ENCODE results near the gene TLE3. TPM values are rescaled to one million over a fixed set of nuclear protein-coding genes. Genes with fewer than 3 reads are reported as not detected.

The TLE3 gene
- total RNA-seq, 1 donor from 2014 or later: 63.7 TPM

DNA sequence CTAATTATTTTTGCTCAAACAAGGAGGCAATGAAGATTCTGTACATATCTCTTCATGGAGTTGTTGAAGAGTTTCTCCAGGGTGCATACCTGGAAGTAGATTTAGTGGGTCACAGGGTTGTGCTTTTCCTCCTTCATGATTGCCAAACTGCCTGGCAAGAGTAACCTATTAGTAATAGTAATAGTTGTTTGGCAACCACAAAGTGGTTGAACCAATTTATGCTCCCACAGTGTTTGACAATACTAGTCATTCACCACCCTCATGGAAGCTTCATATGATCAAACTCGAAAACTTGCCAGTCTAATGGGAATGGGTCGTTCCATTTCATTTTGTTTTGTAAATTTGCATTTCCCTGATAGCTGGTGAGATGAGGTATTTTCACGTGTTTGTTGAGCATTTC is 57.8 kb downstream of the TLE3 start:
- no peaks in the 10 kb centered on the region for H3K36me3 ChIP-seq
- H3K4me3 ChIP-seq: no peak overlapping the region
- ATAC-seq (no peak), DNase-seq (no peak)
- H3K27ac ChIP-seq: no peak overlapping the region
- intact Hi-C loops (cut with DNase I): no loop called here
- TF ChIP-seq CTCF (IDR thresholded peaks at IDR 0.05): no peak
- H3K27me3 ChIP-seq (ENCODE audit: low read depth): no peaks in the 10 kb centered on the region
- H3K4me1 ChIP-seq: no peaks in the 10 kb centered on the region
- no peaks in the 10 kb centered on the region for H3K9me3 ChIP-seq

GRCh38 chr15:70038730-70039392 is 58.9 kb downstream of the TLE3 start:
- no peak overlapping the region for H3K27ac ChIP-seq
- ATAC-seq: no peak
- no peaks in the 10 kb centered on the region for H3K9me3 ChIP-seq
- DNase-seq: peak; percentile 6
- H3K4me3 ChIP-seq: no peak overlapping the region
- no peaks in the 10 kb centered on the region for H3K4me1 ChIP-seq
- no peak for TF ChIP-seq CTCF (IDR thresholded peaks at IDR 0.05)
- no peaks in the 10 kb centered on the region for H3K36me3 ChIP-seq
- H3K27me3 ChIP-seq (ENCODE audit: low read depth): no peaks in the 10 kb centered on the region
- intact Hi-C loops (cut with DNase I): no loop called here

GRCh38 chr15:70037292-70037640 is 60.5 kb downstream of the TLE3 start:
- no peaks in the 10 kb centered on the region for H3K9me3 ChIP-seq
- H3K4me1 ChIP-seq: no peaks in the 10 kb centered on the region
- no peak for TF ChIP-seq CTCF (IDR thresholded peaks at IDR 0.05)
- intact Hi-C loops (cut with DNase I): no loop called here
- ATAC-seq: no peak
- no peak overlapping the region for H3K4me3 ChIP-seq
- H3K27ac ChIP-seq: no peak overlapping the region
- DNase-seq: no peak
- no peaks in the 10 kb centered on the region for H3K27me3 ChIP-seq (ENCODE audit: low read depth)
- no peaks in the 10 kb centered on the region for H3K36me3 ChIP-seq

- peak; percentile 17 for DNase-seq
Measured at GRCh38 chr15:70036585-70037291, 61.0 kb downstream of the TLE3 start.

GRCh38 chr15:70035719-70036077 is 62.0 kb downstream of the TLE3 start:
- DNase-seq: no peak
- peak in 1 of 2 donors; percentile 42 for ATAC-seq
- no peak for TF ChIP-seq CTCF (IDR thresholded peaks at IDR 0.05)
- Histone ChIP-seq H3K9me3 (no peaks in the 10 kb centered on the region), H3K36me3 (no peaks in the 10 kb centered on the region), H3K4me3 (no peak overlapping the region), H3K27ac (no peak overlapping the region), H3K27me3 (ENCODE audit: low read depth) (no peaks in the 10 kb centered on the region), H3K4me1 (peaks cover 3% of the 10 kb centered on the region)
- intact Hi-C loops (cut with DNase I): no loop called here

More at GRCh38 chr15:70036585-70037291, 61.0 kb downstream of the TLE3 start:
- Histone ChIP-seq H3K4me3 (no peak overlapping the region), H3K9me3 (no peaks in the 10 kb centered on the region), H3K27me3 (ENCODE audit: low read depth) (no peaks in the 10 kb centered on the region), H3K4me1 (no peaks in the 10 kb centered on the region), H3K36me3 (no peaks in the 10 kb centered on the region), H3K27ac (no peak overlapping the region)
- no peak for TF ChIP-seq CTCF (IDR thresholded peaks at IDR 0.05)
- intact Hi-C loops (cut with DNase I): no loop called here
- peak in 1 of 2 donors; percentile 67 for ATAC-seq
